NB4 (cell line): Measurements from ENCODE around the gene TMEM132E.

Source experiments
- CTCF ChIP-seq: IDR thresholded peaks from one replicate; pipeline ENCODE4 v1.5.1; 2012; ENCODE audit warnings: low read depth, low read length
- MYC ChIP-seq: IDR thresholded peaks from 2 replicates; pipeline ENCODE4 v1.6.1; 2011; ENCODE audit warnings: low read depth, low read length
- POLR2A ChIP-seq: IDR thresholded peaks from 2 replicates; pipeline ENCODE4 v1.6.1; 2011; ENCODE audit warnings: mild to moderate bottlenecking; ENCODE audit not compliant: insufficient read length; ENCODE audit errors: extremely low read depth
- TF ChIP-seq, protein P1 (sequence below): IDR thresholded peaks from 2 replicates; pipeline ENCODE4 v1.6.1; 2011; ENCODE audit warnings: low read depth, low read length

GRCh38 chr17:34598161-34598776 lies 18.9 kb downstream of the TMEM132E start:
- TF ChIP-seq CTCF (no peak), POLR2A (no peak), MYC (no peak)
- TF ChIP-seq, protein P1, sequence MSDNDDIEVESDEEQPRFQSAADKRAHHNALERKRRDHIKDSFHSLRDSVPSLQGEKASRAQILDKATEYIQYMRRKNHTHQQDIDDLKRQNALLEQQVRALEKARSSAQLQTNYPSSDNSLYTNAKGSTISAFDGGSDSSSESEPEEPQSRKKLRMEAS, result no peak
